Stimulated activated CD4-positive, alpha-beta T cell treated with anti-CD3 and anti-CD28 coated beads, TNF-alpha, amount 100 ng/mL, for 4 hours (primary cell): ENCODE data around the gene SLC22A15.
"Not testable (repeated sequence)": the region's sequence is repeated elsewhere in the genome, so short reads cannot be mapped to it uniquely, and the experiment has no call there.

Experiments used
- DNase-seq, 3 experiments: peaks; one replicate each; pipeline ENCODE4 v3.0.0-alpha.2; 2020; ENCODE audit warnings: low read depth in 3 of 3

Gene SLC22A15

DNA sequence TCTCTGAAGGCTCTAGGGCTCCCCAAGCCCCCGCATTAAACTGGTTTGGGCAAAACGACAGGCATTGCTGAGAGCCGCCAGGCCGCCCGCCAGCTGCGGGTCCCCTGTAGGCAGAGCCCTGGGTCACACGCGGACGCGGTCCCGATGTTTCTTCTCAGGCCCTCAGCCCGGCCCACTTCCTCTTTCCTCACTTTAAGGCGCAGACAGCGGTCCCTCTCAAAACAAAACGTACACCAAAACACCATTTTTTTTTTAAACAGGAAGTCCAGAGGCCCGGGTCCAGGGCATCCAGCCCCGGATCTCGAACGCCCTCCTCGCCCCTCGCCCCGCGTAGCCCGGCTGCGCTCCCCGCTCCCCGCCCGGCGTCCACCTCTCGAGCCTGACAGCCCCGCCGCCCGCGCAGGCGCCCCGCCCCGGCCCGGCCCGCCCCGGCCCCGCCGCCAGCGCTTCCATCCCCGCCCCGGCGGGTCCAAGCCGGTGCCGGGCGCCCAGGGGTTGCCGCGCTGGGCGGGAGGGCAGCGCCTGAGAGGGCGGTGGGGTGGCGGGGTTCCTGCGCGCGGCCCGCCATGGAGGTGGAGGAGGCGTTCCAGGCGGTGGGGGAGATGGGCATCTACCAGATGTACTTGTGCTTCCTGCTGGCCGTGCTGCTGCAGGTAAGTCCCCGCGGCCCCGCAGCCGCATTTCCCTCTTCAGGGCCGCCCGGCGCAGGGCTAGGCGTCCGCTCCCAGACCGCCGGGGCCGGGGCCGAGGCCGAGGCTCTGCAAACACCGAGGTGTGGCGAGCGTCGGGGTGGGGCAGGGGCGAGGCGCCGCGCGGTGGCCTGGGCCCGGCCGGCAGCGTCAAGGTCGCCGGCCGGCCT, at the start of gene SLC22A15:
SLC22A15 (plus strand) TSS at position 452 of the 859 bp plus-strand sequence; CDS start at position 567, 115 bp downstream.
- DNase-seq: peak in 1 of 3 experiments; percentile 6

DNA sequence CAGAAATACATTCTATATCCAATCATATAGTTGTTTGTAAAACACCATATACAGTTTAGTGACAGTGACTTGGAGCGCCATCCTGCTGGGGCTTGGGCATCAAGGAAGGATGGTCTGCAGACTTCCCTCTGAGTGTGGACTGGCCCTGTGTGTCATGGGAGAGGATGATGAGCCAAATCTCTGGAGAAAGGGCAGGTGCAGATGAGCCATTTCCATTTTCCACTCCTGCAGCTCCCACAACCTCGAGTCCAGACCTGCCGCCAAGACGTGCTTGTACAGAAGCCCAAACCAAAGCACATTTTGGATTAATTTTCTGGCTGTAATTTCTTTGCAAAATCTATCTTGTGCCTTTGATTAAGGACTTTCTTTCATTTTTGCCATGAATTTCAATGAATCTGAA, 48.3 kb upstream of the SLC22A15 start:
- no peak for DNase-seq

GRCh38 chr1:115929881-115930280, 46.4 kb upstream of the SLC22A15 start:
- no peak for DNase-seq

DNA sequence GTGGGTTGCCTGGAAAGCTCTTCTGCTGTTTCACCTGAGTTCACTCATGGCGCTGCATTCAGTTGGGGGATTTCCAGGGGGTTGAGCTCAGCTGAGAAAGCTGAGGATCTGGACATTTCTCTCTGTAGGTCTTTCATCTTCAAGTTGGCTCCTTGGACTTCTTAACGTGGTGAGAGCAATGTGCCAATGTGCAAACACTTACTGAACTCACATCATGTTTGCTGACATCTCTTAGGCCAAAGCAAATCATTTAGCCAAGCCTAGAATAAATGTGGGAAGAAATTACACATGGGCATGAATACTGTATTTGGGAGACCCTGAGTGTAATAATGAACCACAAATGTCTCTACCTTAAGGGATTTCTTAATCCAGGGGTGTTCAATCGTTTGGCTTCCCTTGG, 42.7 kb upstream of the SLC22A15 start:
- DNase-seq: no peak

- DNase-seq: no peak
Measured at GRCh38 chr1:115939455-115939854, 36.9 kb upstream of the SLC22A15 start.

GRCh38 chr1:115946116-115946515, 30.2 kb upstream of the SLC22A15 start:
- no peak for DNase-seq

DNA sequence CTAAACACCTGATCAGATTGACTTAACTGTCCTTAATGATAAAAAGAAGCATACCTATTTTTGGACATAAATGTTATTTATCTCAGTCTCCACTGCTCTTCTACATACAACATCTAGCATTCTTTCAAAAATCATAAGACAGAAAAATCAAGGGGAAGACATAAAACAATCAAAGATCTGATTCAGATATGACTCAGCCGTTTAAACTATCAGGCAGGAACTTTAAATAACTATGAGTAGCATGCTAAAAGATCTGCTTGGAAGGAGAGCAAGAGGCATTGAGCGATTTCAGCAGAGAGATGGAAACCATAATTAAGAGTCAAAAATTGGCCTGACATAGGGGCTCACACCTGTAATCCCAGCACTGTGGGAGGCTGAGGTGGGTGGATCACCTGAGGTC, 27.2 kb upstream of the SLC22A15 start:
- DNase-seq: no peak

DNA sequence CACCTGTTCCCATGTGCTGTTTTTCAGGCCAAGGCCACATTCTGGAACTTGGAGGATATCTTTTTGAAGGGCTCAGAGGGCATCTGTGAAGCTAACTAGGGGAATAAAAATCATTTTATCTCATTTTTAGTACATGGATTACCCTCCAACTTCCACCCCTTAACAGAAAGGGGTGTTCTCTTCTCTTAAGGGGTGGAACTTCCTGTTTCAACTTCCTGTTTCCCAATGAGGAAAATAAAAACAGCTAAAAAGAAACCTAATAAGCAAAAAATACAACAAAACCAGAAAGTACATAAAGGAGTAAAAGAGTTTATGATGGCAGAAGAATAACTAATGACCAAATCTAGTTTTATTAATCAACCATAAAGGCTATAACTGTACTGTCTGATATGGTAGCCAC, 24.8 kb upstream of the SLC22A15 start:
- DNase-seq: no peak

DNA sequence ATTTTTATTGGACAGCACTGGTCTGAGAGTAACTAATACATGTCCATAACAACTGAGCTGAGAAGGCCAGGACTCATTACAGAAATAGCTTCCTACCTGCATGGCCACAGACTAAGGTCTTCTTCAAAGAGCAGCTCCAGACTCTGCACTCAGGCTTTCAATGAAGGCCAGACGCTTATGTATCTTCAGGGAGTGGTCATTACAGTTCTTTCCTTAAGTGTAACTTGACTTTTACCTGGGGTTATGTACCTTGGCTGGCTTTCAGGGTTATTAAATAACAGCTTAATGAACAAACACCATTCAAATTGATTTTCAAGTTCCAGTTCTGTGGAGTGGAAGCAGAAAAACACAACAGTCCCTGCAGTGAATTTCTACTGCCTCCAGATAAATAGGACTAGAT, 23.8 kb upstream of the SLC22A15 start:
- DNase-seq: no peak

- no peak for DNase-seq
Measured at GRCh38 chr1:115953180-115953579, 23.1 kb upstream of the SLC22A15 start.

GRCh38 chr1:115954684-115955083, 21.6 kb upstream of the SLC22A15 start:
- no peak for DNase-seq

DNA sequence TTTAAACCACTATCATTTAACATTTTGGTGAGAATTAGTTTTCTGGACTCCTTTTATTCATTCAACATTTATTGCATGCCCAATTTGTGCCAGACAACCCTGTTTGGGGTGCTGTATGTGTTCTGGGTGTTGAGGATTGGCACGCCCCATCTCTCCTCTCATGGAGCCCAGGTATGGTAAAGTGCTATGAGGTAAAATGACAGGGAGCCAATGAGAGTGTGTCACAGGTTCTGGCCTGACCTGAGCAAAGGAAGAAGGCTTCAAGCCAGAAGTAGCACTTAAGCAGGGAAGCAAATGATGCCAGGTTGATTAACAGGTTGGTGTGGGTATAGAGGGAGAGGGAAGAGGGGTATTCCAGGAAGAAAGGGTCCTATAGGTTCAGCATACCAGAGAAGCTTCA, 21.1 kb upstream of the SLC22A15 start:
- DNase-seq: no peak

DNA sequence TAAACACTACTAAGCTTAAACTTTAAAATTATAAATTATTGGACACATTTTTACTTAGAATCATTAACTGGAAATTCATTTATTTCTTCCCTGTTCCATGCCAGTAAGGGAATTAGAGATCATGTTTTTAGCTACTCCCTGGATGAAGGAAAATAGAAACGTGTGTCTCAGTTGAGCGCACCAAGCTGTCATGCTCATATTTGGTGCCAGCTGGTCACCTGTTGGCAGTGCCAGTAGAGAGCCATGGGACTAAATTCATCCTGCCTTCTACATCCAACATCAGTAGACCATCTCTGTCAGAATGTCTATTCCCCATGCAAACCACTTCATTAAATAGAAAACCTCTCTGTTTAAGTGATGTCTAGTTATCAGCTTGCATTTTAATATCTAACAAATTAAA, 17.4 kb upstream of the SLC22A15 start:
- DNase-seq: no peak

DNA sequence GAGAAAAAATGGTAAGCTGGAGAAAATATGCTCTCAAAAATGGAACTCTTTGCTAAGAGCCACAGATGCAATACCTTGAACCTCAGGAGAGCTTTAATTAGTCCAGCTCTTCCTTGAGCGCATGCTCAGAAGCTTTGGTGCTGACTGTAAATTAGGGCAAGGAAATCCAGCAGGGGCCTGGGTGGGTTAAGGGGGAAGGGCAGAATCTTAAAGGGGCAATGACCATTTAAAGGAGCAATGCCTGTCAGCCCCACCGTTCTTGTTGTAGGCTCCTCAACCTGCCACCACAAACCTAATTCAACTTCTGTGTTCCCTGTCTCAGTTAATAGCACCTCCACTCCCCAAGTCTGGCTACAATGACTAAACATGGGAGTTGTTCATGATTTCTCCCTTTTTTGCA, 6.8 kb upstream of the SLC22A15 start:
- DNase-seq: no peak

- not testable (repeated sequence) for DNase-seq
Measured at GRCh38 chr1:115971778-115972177, 4.5 kb upstream of the SLC22A15 start.

DNA sequence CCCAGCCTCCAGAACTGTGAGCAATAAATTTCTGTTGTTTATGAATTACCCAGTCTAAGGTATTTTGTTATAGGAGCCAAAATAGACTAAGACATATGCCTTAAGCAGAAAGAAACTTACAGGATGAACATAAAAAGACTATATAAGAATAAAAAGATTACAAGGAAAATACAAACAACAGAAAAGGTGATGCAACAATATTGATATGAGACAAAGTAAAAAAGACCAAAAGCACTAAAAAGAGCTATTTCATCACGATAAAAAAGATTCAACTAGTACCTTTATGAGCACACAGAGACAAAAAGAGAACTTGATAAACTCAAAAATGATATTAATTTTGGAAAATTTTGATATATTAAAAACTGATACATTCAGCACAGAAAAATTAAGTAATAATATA, 3.2 kb upstream of the SLC22A15 start:
- no peak for DNase-seq

GRCh38 chr1:115975569-115976061, 698 bp upstream of the SLC22A15 start:
- DNase-seq: no peak

DNA sequence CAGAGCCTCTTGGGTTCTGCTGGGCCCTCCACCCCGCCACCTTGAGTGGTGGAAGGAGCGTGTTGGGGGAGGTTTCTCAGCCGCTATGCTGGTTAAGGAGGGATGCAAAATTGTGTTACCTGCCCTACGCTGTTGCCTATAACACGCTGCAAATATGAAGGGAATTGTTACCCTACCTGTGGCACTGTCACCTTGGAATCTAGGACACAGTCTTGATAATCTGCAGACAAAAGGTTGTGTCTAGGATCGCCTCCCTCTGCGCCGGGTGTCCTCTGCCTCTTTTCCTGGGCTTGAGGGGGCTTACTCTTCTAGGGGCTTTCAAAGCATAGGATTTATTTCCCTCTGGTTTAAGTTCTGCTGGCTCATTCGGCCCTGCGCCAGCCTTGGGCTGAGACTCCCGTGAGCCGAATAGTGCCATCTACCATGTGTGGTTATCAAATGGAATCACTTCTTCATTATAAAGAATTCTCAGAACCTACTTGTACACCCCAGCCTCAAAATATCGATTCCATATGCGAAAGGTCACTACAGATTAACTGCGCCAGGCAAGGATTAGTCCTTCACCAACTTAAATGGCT, 697 bp downstream of the SLC22A15 start:
- no peak for DNase-seq

GRCh38 chr1:115977499-115978258, 1.4 kb downstream of the SLC22A15 start:
- DNase-seq: no peak

DNA sequence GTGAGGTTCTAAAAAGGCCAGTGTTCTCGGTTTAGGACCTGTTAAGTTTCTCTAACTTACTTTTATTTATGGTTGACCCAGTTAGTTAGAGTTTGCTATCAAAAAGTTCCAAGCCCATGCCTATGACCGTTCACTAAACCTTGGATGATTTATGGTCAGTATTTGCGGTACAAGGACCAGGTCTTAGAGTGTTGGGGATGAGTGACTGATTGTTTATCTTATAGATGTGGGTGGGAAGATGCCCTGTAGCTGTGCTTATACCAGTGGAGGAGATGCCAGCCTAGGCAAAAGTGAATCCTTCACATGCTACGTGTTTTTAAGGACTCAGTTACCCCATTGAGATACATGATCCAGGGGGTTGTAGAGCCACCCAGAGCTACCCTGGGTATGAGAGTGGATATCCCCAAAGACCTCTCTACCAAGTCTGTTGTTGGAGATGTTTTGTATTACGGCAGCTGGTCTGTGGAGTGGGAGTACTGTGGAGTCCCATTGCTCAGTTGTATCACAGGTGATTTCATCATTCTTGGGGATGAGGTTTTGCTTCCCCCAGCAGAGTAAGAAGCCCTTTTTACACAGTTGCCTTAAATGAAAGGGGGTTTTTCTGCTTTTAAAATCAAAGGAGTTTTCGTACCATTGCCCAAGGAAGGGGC, 2.1 kb downstream of the SLC22A15 start:
- DNase-seq: no peak

DNA sequence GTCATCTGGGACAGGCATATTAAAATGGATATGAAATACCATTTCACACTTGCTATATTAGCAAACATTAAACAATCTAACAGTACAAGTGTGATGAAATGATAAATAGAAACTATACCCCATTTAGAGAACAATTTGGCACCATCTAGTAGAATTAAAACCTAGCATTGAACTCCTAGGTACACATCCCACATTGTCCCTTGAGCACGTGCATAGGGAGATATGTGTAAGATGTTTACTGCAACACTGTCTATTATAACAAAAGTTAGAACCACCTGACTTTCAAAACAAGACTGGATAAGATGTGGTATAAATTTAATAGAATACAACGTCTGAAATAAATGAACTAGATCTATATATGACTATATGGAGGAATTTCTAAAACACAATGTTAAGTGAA, 3.8 kb downstream of the SLC22A15 start:
- DNase-seq: no peak
